Embryonic facial prominence (tissue), 1 donor: ENCODE results near the gene ZNF334.

Source experiments
- DNase-seq: peaks from one replicate; pipeline ENCODE4 v3.0.0-alpha.2; 2016; ENCODE audit errors: extremely low spot score

Gene ZNF334

GRCh38 chr20:46545827-46546138 is 32.4 kb upstream of the ZNF334 start:
- no peak for DNase-seq

GRCh38 chr20:46545077-46545826 is 31.9 kb upstream of the ZNF334 start:
- DNase-seq = no peak

- DNase-seq = no peak
These were observed 31.2 kb upstream of the ZNF334 start for GRCh38 chr20:46544576-46544975.

GRCh38 chr20:46543959-46544358 is 30.6 kb upstream of the ZNF334 start:
- DNase-seq = no peak

GRCh38 chr20:46543033-46543432 is 29.7 kb upstream of the ZNF334 start:
- DNase-seq = no peak

GRCh38 chr20:46541229-46541935 is 28.0 kb upstream of the ZNF334 start:
- DNase-seq = no peak

- no peak for DNase-seq
These were observed 25.8 kb upstream of the ZNF334 start for GRCh38 chr20:46539113-46539512.

GRCh38 chr20:46530640-46531039 is 17.3 kb upstream of the ZNF334 start:
- no peak for DNase-seq

- DNase-seq = no peak
These were observed 10.5 kb upstream of the ZNF334 start for GRCh38 chr20:46523696-46524328.

GRCh38 chr20:46523108-46523507 is 9.7 kb upstream of the ZNF334 start:
- DNase-seq = no peak

- no peak for DNase-seq
These were observed 7.7 kb upstream of the ZNF334 start for GRCh38 chr20:46520976-46521579.

GRCh38 chr20:46520540-46520939 is 7.2 kb upstream of the ZNF334 start:
- DNase-seq = no peak

GRCh38 chr20:46519471-46520068 is 6.2 kb upstream of the ZNF334 start:
- no peak for DNase-seq

GRCh38 chr20:46509523-46509922 is 3.8 kb downstream of the ZNF334 start:
- DNase-seq = no peak

- DNase-seq = no peak
These were observed 5.5 kb downstream of the ZNF334 start for GRCh38 chr20:46507760-46508407.

GRCh38 chr20:46505506-46505905 is 7.9 kb downstream of the ZNF334 start:
- DNase-seq = no peak

- no peak for DNase-seq
These were observed 11.4 kb downstream of the ZNF334 start for GRCh38 chr20:46501961-46502360.

GRCh38 chr20:46501337-46501942 is 11.9 kb downstream of the ZNF334 start:
- no peak for DNase-seq

- no peak for DNase-seq
These were observed 19.3 kb downstream of the ZNF334 start for GRCh38 chr20:46494077-46494476.

GRCh38 chr20:46491354-46491753 is 22.0 kb downstream of the ZNF334 start:
- DNase-seq = no peak

- DNase-seq = no peak
These were observed 24.9 kb downstream of the ZNF334 start for GRCh38 chr20:46488451-46488850.
